Coronary artery (tissue), 2 donors: ENCODE data around the gene FHIT.

Experiments used
- DNase-seq: peaks from one replicate; pipeline ENCODE4 v3.0.0-alpha.2; 2017; ENCODE audit warnings: low spot score
- H3K27ac ChIP-seq, 2 donors: fragments of 200-600 bp; sonication (generic); one replicate each; pipeline ENCODE4 v1.5.1; 2016 to 2019
- H3K4me3 ChIP-seq: fragments of 200-600 bp; sonication (generic); 2 replicates; pipeline ENCODE4 v1.5.1; 2016; ENCODE audit warnings: mild to moderate bottlenecking, moderate library complexity
- CTCF ChIP-seq: fragments of 200-600 bp; sonication (generic); IDR thresholded peaks from one replicate; pipeline ENCODE4 v1.5.1; 2019; ENCODE audit warnings: antibody characterized with exemption

The FHIT gene

GRCh38 chr3:60190073-60190472 is 1061.2 kb downstream of the FHIT start:
- DNase-seq, result no peak
- Histone ChIP-seq H3K4me3 (no peak overlapping the region), H3K27ac (no peak overlapping the region)
- TF ChIP-seq CTCF, result no peak

DNA sequence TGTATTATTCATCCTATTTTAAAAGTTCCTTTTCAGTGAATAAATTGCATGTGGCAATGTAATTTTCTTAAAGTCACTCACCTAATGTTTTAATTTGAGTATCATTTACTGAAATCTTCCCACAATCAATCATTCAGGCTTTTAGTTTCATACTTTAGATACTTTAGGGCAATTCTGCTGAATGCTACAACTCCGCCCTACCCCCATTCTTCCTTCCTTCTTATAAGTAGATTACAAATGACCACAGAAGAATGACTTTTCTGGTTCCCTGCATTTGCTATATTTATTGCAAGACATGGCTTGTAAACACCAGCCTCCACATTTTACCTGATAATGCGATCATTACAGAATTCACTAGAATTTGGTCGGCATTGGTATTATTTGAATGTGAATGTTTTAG is 1061.9 kb downstream of the FHIT start:
- H3K4me3 ChIP-seq, result no peak overlapping the region
- H3K27ac ChIP-seq, result no peak overlapping the region
- TF ChIP-seq CTCF, result no peak
- no peak for DNase-seq

- Histone ChIP-seq H3K27ac (no peak overlapping the region), H3K4me3 (no peak overlapping the region)
- no peak for TF ChIP-seq CTCF
- DNase-seq, result no peak
These were observed 1062.4 kb downstream of the FHIT start for GRCh38 chr3:60188803-60189202.

GRCh38 chr3:60187343-60187742 is 1063.9 kb downstream of the FHIT start:
- Histone ChIP-seq H3K27ac (no peak overlapping the region), H3K4me3 (no peak overlapping the region)
- TF ChIP-seq CTCF, result no peak
- no peak for DNase-seq

GRCh38 chr3:60186359-60186758 is 1064.9 kb downstream of the FHIT start:
- TF ChIP-seq CTCF, result no peak
- Histone ChIP-seq H3K27ac (no peak overlapping the region), H3K4me3 (no peak overlapping the region)
- no peak for DNase-seq

DNA sequence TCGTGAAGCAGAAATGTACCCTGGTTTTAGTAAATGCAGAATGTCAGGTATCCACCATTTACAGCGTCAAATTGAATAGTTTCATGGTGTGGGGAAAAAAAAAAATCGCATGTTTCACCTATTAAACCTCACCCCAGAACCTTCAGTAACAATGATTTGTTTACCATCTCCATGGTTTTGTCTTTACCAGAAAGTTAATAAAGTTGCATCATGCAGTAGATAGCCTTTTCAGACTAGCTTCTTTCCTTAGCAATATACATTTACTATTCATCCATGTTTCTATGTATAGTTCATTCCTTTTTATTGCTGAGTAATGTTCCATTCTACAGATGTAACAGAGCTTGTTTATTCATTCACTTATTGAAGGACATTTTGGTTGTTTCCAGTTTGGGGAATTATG is 1066.1 kb downstream of the FHIT start:
- H3K27ac ChIP-seq, result no peak overlapping the region
- no peak overlapping the region for H3K4me3 ChIP-seq
- DNase-seq, result no peak
- no peak for TF ChIP-seq CTCF

GRCh38 chr3:60182697-60183096 is 1068.6 kb downstream of the FHIT start:
- no peak for DNase-seq
- no peak for TF ChIP-seq CTCF
- H3K27ac ChIP-seq, result no peak overlapping the region
- H3K4me3 ChIP-seq, result no peak overlapping the region
